OCI-LY1 (cell line): ENCODE results near the gene CDH23.

Experiments
- EZH2 ChIP-seq: fragments of 200-600 bp; sonication (generic), shearing (Covaris generic); IDR thresholded peaks from 2 replicates; pipeline ENCODE4 v1.8.0; 2017; ENCODE audit warnings: borderline replicate concordance, mixed run types, mild to moderate bottlenecking, antibody characterized with exemption, low read length, moderate library complexity, mixed read lengths
- TF ChIP-seq, protein P1 (sequence below): fragments of 200-600 bp; sonication (generic), shearing (Covaris generic); IDR thresholded peaks from 2 replicates; pipeline ENCODE4 v1.5.1; 2017; ENCODE audit warnings: mild to moderate bottlenecking, antibody characterized with exemption, low read length, moderate library complexity, mixed read lengths

- TF ChIP-seq, protein P1, sequence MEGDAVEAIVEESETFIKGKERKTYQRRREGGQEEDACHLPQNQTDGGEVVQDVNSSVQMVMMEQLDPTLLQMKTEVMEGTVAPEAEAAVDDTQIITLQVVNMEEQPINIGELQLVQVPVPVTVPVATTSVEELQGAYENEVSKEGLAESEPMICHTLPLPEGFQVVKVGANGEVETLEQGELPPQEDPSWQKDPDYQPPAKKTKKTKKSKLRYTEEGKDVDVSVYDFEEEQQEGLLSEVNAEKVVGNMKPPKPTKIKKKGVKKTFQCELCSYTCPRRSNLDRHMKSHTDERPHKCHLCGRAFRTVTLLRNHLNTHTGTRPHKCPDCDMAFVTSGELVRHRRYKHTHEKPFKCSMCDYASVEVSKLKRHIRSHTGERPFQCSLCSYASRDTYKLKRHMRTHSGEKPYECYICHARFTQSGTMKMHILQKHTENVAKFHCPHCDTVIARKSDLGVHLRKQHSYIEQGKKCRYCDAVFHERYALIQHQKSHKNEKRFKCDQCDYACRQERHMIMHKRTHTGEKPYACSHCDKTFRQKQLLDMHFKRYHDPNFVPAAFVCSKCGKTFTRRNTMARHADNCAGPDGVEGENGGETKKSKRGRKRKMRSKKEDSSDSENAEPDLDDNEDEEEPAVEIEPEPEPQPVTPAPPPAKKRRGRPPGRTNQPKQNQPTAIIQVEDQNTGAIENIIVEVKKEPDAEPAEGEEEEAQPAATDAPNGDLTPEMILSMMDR: no peak
- TF ChIP-seq EZH2: no peak
Observed at GRCh38 chr10:71401056-71401455, 4.3 kb downstream of the CDH23 start.
